ENCODE results near the gene LINC01488.

The LINC01488 gene

GRCh38 chr11:69444381-69445130, 36.9 kb upstream of the LINC01488 start:
- H3K14ac ChIP-seq (ENCODE audit: low read length): peak overlapping the region; percentile 47
- no peak overlapping the region for H3K4me2 ChIP-seq (ENCODE audit: low read length)
- no peak overlapping the region for H2AFZ ChIP-seq (ENCODE audit: insufficient read depth, low read length, poor library complexity)
- no peak overlapping the region for H3K23ac ChIP-seq (ENCODE audit: low read length)
- H2BK12ac ChIP-seq (ENCODE audit: low read length): peak overlapping the region; percentile 78
- H3K9me3 ChIP-seq (ENCODE audit: insufficient read depth, low read depth, low read length): no peaks in the 10 kb centered on the region
- H3K4me1 ChIP-seq (ENCODE audit: control insufficient read depth in 1 of 2, insufficient read depth in 2 of 2, low read length in 2 of 2): peaks cover 30 to 40% of the 10 kb centered on the region in 2 experiments
- no CpG with 5 or more reads among the region's 32 CpGs for whole genome bisulfite sequencing (ENCODE audit: extremely low coverage, insufficient coverage, insufficient read length)
- DNase-seq: peak; percentile 85 to 92
- H3K18ac ChIP-seq (ENCODE audit: low read length): peak overlapping the region; percentile 66
- H3K27ac ChIP-seq (ENCODE audit: low read depth, low read length): no peak overlapping the region
- H2AK5ac ChIP-seq (ENCODE audit: low read length): peak overlapping the region; percentile 57
- H4K91ac ChIP-seq (ENCODE audit: low read depth, low read length): peak overlapping the region; percentile 75
- H2BK5ac ChIP-seq (ENCODE audit: low read depth, low read length, poor library complexity): peak overlapping the region; percentile 15
- H3K9ac ChIP-seq (ENCODE audit: low read length): no peak overlapping the region
- H4K8ac ChIP-seq (ENCODE audit: low read depth, low read length): peak overlapping the region; percentile 25
- peak overlapping the region; percentile 29 for H2BK120ac ChIP-seq (ENCODE audit: insufficient read depth, low read length, poor library complexity)
- no peaks in the 10 kb centered on the region for H3K36me3 ChIP-seq (ENCODE audit: control insufficient read depth in 1 of 2, insufficient read depth in 2 of 2, low read length in 2 of 2)
- no peak overlapping the region for H3K4me3 ChIP-seq (ENCODE audit: low read depth, low read length)
- H3K4ac ChIP-seq (ENCODE audit: low read depth, low read length): no peak overlapping the region
- H3K27me3 ChIP-seq (ENCODE audit: insufficient read depth, low read length): no peaks in the 10 kb centered on the region
- H4K12ac ChIP-seq (ENCODE audit: low read depth, low read length): no peak overlapping the region
- no peaks in the 10 kb centered on the region for H3K79me2 ChIP-seq (ENCODE audit: control insufficient read depth, insufficient read depth, low read length, poor library complexity)
- H3K79me1 ChIP-seq (ENCODE audit: low read length): peaks cover 16% of the 10 kb centered on the region

GRCh38 chr11:69445131-69445470, 36.4 kb upstream of the LINC01488 start:
- Histone ChIP-seq H3K18ac (ENCODE audit: low read length) (peak overlapping the region; percentile 66), H3K14ac (ENCODE audit: low read length) (peak overlapping the region; percentile 47), H2BK5ac (ENCODE audit: low read depth, low read length, poor library complexity) (peak overlapping the region; percentile 15), H2BK120ac (ENCODE audit: insufficient read depth, low read length, poor library complexity) (peak overlapping the region; percentile 29), H3K27me3 (ENCODE audit: insufficient read depth, low read length) (no peaks in the 10 kb centered on the region), H4K8ac (ENCODE audit: low read depth, low read length) (peak overlapping the region; percentile 25), H2AK5ac (ENCODE audit: low read length) (peak overlapping the region; percentile 57), H3K9me3 (ENCODE audit: insufficient read depth, low read depth, low read length) (no peaks in the 10 kb centered on the region), H4K12ac (ENCODE audit: low read depth, low read length) (no peak overlapping the region), H4K91ac (ENCODE audit: low read depth, low read length) (peak overlapping the region; percentile 57), H3K36me3 (ENCODE audit: control insufficient read depth in 1 of 2, insufficient read depth in 2 of 2, low read length in 2 of 2) (no peaks in the 10 kb centered on the region), H2AFZ (ENCODE audit: insufficient read depth, low read length, poor library complexity) (no peak overlapping the region), H3K23ac (ENCODE audit: low read length) (no peak overlapping the region), H3K4ac (ENCODE audit: low read depth, low read length) (no peak overlapping the region), H3K27ac (ENCODE audit: low read depth, low read length) (no peak overlapping the region), H3K9ac (ENCODE audit: low read length) (no peak overlapping the region), H3K79me2 (ENCODE audit: control insufficient read depth, insufficient read depth, low read length, poor library complexity) (no peaks in the 10 kb centered on the region), H3K4me1 (ENCODE audit: control insufficient read depth in 1 of 2, insufficient read depth in 2 of 2, low read length in 2 of 2) (peaks cover 34 to 44% of the 10 kb centered on the region in 2 experiments), H3K4me3 (ENCODE audit: low read depth, low read length) (no peak overlapping the region), H3K4me2 (ENCODE audit: low read length) (no peak overlapping the region), H3K79me1 (ENCODE audit: low read length) (peaks cover 16% of the 10 kb centered on the region), H2BK12ac (ENCODE audit: low read length) (peak overlapping the region; percentile 78)
- no peak for DNase-seq
- WGBS (ENCODE audit: extremely low coverage, insufficient coverage, insufficient read length): no CpG with 5 or more reads among the region's 11 CpGs

DNA sequence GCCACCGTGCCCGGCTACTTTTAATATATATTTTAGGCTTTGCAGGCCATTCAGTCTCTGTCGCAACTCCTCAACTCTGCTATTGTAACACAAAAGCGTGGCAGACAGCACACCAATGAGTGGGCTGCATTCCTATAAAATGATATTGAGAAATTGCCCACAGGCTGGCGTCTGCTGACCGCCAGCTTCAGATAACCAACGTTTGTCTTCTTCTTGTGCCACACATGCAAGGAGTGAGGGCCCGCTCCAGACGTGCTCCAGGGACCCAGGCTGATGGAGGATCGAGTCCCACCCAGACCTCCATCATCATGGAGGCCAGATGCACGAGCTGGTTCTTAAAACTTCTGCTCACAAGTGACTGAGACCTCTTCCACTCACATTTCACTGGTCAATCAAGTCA, 35.4 kb upstream of the LINC01488 start:
- Histone ChIP-seq H3K14ac (ENCODE audit: low read length) (no peak overlapping the region), H2BK5ac (ENCODE audit: low read depth, low read length, poor library complexity) (no peak overlapping the region), H2AFZ (ENCODE audit: insufficient read depth, low read length, poor library complexity) (no peak overlapping the region), H3K27me3 (ENCODE audit: insufficient read depth, low read length) (no peaks in the 10 kb centered on the region), H3K4me3 (ENCODE audit: low read depth, low read length) (no peak overlapping the region), H3K79me2 (ENCODE audit: control insufficient read depth, insufficient read depth, low read length, poor library complexity) (no peaks in the 10 kb centered on the region), H3K4me1 (ENCODE audit: control insufficient read depth in 1 of 2, insufficient read depth in 2 of 2, low read length in 2 of 2) (peaks cover 35 to 50% of the 10 kb centered on the region in 2 experiments), H4K12ac (ENCODE audit: low read depth, low read length) (no peak overlapping the region), H3K79me1 (ENCODE audit: low read length) (peaks cover 16% of the 10 kb centered on the region), H4K8ac (ENCODE audit: low read depth, low read length) (no peak overlapping the region), H3K4me2 (ENCODE audit: low read length) (no peak overlapping the region), H3K36me3 (ENCODE audit: control insufficient read depth in 1 of 2, insufficient read depth in 2 of 2, low read length in 2 of 2) (no peaks in the 10 kb centered on the region), H2AK5ac (ENCODE audit: low read length) (no peak overlapping the region), H3K9ac (ENCODE audit: low read length) (no peak overlapping the region), H3K18ac (ENCODE audit: low read length) (no peak overlapping the region), H3K27ac (ENCODE audit: low read depth, low read length) (no peak overlapping the region), H3K4ac (ENCODE audit: low read depth, low read length) (no peak overlapping the region), H2BK120ac (ENCODE audit: insufficient read depth, low read length, poor library complexity) (no peak overlapping the region), H4K91ac (ENCODE audit: low read depth, low read length) (no peak overlapping the region), H2BK12ac (ENCODE audit: low read length) (no peak overlapping the region), H3K23ac (ENCODE audit: low read length) (no peak overlapping the region), H3K9me3 (ENCODE audit: insufficient read depth, low read depth, low read length) (no peaks in the 10 kb centered on the region)
- no peak for DNase-seq
- WGBS (ENCODE audit: extremely low coverage, insufficient coverage, insufficient read length): no CpG with 5 or more reads among the region's 11 CpGs

DNA sequence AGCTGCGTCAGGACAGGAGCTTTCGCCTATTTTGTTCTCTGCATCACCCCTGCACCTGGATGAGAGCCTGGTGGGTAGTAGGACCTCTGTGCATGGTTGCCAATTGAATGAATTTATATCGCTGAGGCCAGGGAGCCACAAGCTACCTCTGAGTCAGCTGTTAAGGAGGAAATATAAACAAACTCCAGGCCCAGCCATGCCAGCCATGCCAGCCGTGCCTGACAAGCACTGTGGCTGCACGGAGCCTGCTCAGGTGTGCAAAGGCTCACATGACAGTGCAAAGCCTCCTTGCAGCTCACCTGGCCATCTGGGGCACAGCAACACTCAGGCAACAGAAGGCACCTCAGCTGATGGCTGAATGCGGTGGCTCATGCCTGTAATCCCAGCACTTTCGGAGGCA, 33.7 kb upstream of the LINC01488 start:
- H3K36me3 ChIP-seq (ENCODE audit: control insufficient read depth in 1 of 2, insufficient read depth in 2 of 2, low read length in 2 of 2): no peaks in the 10 kb centered on the region
- no peak overlapping the region for H3K4ac ChIP-seq (ENCODE audit: low read depth, low read length)
- H3K27ac ChIP-seq (ENCODE audit: low read depth, low read length): no peak overlapping the region
- no peaks in the 10 kb centered on the region for H3K79me2 ChIP-seq (ENCODE audit: control insufficient read depth, insufficient read depth, low read length, poor library complexity)
- H3K4me2 ChIP-seq (ENCODE audit: low read length): no peak overlapping the region
- no peak overlapping the region for H4K8ac ChIP-seq (ENCODE audit: low read depth, low read length)
- no peak overlapping the region for H2BK5ac ChIP-seq (ENCODE audit: low read depth, low read length, poor library complexity)
- no peak overlapping the region for H3K9ac ChIP-seq (ENCODE audit: low read length)
- no peak overlapping the region for H3K18ac ChIP-seq (ENCODE audit: low read length)
- peaks cover 13% of the 10 kb centered on the region for H3K79me1 ChIP-seq (ENCODE audit: low read length)
- DNase-seq: no peak
- no peak overlapping the region for H3K23ac ChIP-seq (ENCODE audit: low read length)
- H2AK5ac ChIP-seq (ENCODE audit: low read length): no peak overlapping the region
- no peak overlapping the region for H2BK120ac ChIP-seq (ENCODE audit: insufficient read depth, low read length, poor library complexity)
- no peak overlapping the region for H3K14ac ChIP-seq (ENCODE audit: low read length)
- no peak overlapping the region for H4K91ac ChIP-seq (ENCODE audit: low read depth, low read length)
- H3K27me3 ChIP-seq (ENCODE audit: insufficient read depth, low read length): peaks cover 4% of the 10 kb centered on the region
- no peak overlapping the region for H4K12ac ChIP-seq (ENCODE audit: low read depth, low read length)
- H3K4me1 ChIP-seq (ENCODE audit: control insufficient read depth in 1 of 2, insufficient read depth in 2 of 2, low read length in 2 of 2): peaks cover 28 to 41% of the 10 kb centered on the region in 2 experiments
- H2BK12ac ChIP-seq (ENCODE audit: low read length): no peak overlapping the region
- H3K4me3 ChIP-seq (ENCODE audit: low read depth, low read length): no peak overlapping the region
- whole genome bisulfite sequencing (ENCODE audit: extremely low coverage, insufficient coverage, insufficient read length): no CpG with 5 or more reads among the region's 7 CpGs
- H2AFZ ChIP-seq (ENCODE audit: insufficient read depth, low read length, poor library complexity): no peak overlapping the region
- H3K9me3 ChIP-seq (ENCODE audit: insufficient read depth, low read depth, low read length): peaks cover 5% of the 10 kb centered on the region
